H9 (cell line): Measurements from ENCODE around the gene KLF13. TPM values are rescaled to one million over a fixed set of nuclear protein-coding genes. Genes with fewer than 3 reads are reported as not detected.

ENCODE experiments used
- DNase-seq: peaks from one replicate; pipeline ENCODE4 v3.0.0-alpha.2; 2017
- H2AFZ ChIP-seq: one replicate; pipeline ENCODE4 v1.6.1; 2013; ENCODE audit warnings: mild to moderate bottlenecking, low read length, control low read depth, moderate library complexity
- H2AK5ac ChIP-seq: 2 replicates; pipeline ENCODE4 v1.6.1; 2013; ENCODE audit warnings: low read length, control low read depth, mixed read lengths; ENCODE audit not compliant: insufficient read length
- H2BK120ac ChIP-seq: one replicate; pipeline ENCODE4 v1.6.1; 2013; ENCODE audit warnings: low read depth, mild to moderate bottlenecking, low read length, control low read depth, inconsistent platforms; ENCODE audit not compliant: poor library complexity, severe bottlenecking
- H2BK12ac ChIP-seq: 2 replicates; pipeline ENCODE4 v1.6.1; 2013; ENCODE audit warnings: low read length, control low read depth, mixed read lengths, low read depth; ENCODE audit not compliant: insufficient read length
- H2BK15ac ChIP-seq: 2 replicates; pipeline ENCODE4 v1.6.1; 2013; ENCODE audit warnings: low read depth, low read length, control low read depth
- H2BK20ac ChIP-seq: one replicate; pipeline ENCODE4 v1.6.1; 2013; ENCODE audit warnings: low read depth, mild to moderate bottlenecking, low read length, control low read depth, inconsistent platforms; ENCODE audit not compliant: poor library complexity, severe bottlenecking
- H2BK5ac ChIP-seq: 2 replicates; pipeline ENCODE4 v1.6.1; 2013; ENCODE audit warnings: low read length, control low read depth, mixed read lengths; ENCODE audit not compliant: insufficient read length
- H3K14ac ChIP-seq: 2 replicates; pipeline ENCODE4 v1.6.1; 2013; ENCODE audit warnings: low read length, control low read depth; ENCODE audit not compliant: insufficient read depth
- H3K18ac ChIP-seq: 2 replicates; pipeline ENCODE4 v1.6.1; 2013; ENCODE audit warnings: low read depth, mild to moderate bottlenecking, mixed read lengths, low read length, control low read depth; ENCODE audit not compliant: insufficient read length
- H3K23ac ChIP-seq: 2 replicates; pipeline ENCODE4 v1.6.1; 2013; ENCODE audit warnings: low read length, control low read depth, mixed read lengths, low read depth; ENCODE audit not compliant: insufficient read length
- H3K23me2 ChIP-seq: 2 replicates; pipeline ENCODE4 v1.6.1; 2013; ENCODE audit warnings: low read depth, mild to moderate bottlenecking, mixed read lengths, low read length, control low read depth; ENCODE audit not compliant: insufficient read length, poor library complexity, severe bottlenecking
- H3K27ac ChIP-seq: 2 replicates; pipeline ENCODE4 v1.5.1; 2013; ENCODE audit warnings: low read length, control low read depth, mixed read lengths, low read depth; ENCODE audit not compliant: insufficient read length
- H3K27me3 ChIP-seq: 2 replicates; pipeline ENCODE4 v1.6.1; 2013; ENCODE audit warnings: low read length, control low read depth, inconsistent platforms; ENCODE audit not compliant: insufficient read depth
- H3K4ac ChIP-seq: 2 replicates; pipeline ENCODE4 v1.6.1; 2013; ENCODE audit warnings: low read depth, mild to moderate bottlenecking, control low read depth, inconsistent platforms, low read length, moderate library complexity
- H3K4me1 ChIP-seq: 2 replicates; pipeline ENCODE4 v1.6.1; 2013; ENCODE audit warnings: low read length, control low read depth, inconsistent platforms; ENCODE audit not compliant: insufficient read depth
- H3K4me2 ChIP-seq: 2 replicates; pipeline ENCODE4 v1.6.1; 2013; ENCODE audit warnings: low read length, control low read depth, mixed read lengths; ENCODE audit not compliant: insufficient read length, insufficient read depth
- H3K56ac ChIP-seq: 2 replicates; pipeline ENCODE4 v1.6.1; 2013; ENCODE audit warnings: low read depth, mild to moderate bottlenecking, mixed read lengths, low read length, control low read depth; ENCODE audit not compliant: insufficient read length
- H3K79me1 ChIP-seq: 2 replicates; pipeline ENCODE4 v1.6.1; 2013; ENCODE audit warnings: low read depth, mild to moderate bottlenecking, moderate library complexity, low read length, control low read depth, inconsistent platforms; ENCODE audit not compliant: insufficient read depth, poor library complexity, severe bottlenecking
- H3K79me2 ChIP-seq: 2 replicates; pipeline ENCODE4 v1.6.1; 2013; ENCODE audit warnings: low read length, control low read depth, inconsistent platforms; ENCODE audit not compliant: insufficient read depth
- H3K9ac ChIP-seq: 2 replicates; pipeline ENCODE4 v1.6.1; 2013; ENCODE audit warnings: low read length, control low read depth, mixed read lengths; ENCODE audit not compliant: insufficient read length; ENCODE audit errors: extremely low read depth
- H3K9me3 ChIP-seq: one replicate; pipeline ENCODE4 v1.6.1; 2013; ENCODE audit warnings: low read depth, low read length, inconsistent platforms; ENCODE audit not compliant: control insufficient read depth
- H3T11ph ChIP-seq: one replicate; pipeline ENCODE4 v1.6.1; 2013; ENCODE audit warnings: mild to moderate bottlenecking, low read length, control low read depth, inconsistent platforms
- H4K20me1 ChIP-seq: one replicate; pipeline ENCODE4 v1.6.1; 2013; ENCODE audit not compliant: control insufficient read depth, insufficient read length, insufficient read depth
- H4K5ac ChIP-seq: 2 replicates; pipeline ENCODE4 v1.6.1; 2013; ENCODE audit warnings: low read depth, mild to moderate bottlenecking, mixed read lengths, low read length, control low read depth; ENCODE audit not compliant: insufficient read length
- H4K8ac ChIP-seq: replicated peaks from 2 replicates; pipeline ENCODE4 v1.6.1; 2013; ENCODE audit warnings: low read length, control low read depth, mixed read lengths, low read depth; ENCODE audit not compliant: insufficient read length
- H4K91ac ChIP-seq: 2 replicates; pipeline ENCODE4 v1.6.1; 2013; ENCODE audit warnings: low read depth, mild to moderate bottlenecking, moderate library complexity, mixed read lengths, low read length, control low read depth; ENCODE audit not compliant: insufficient read length
- H3K27ac Mint-ChIP-seq, 3 experiments: 2 replicates in 2 of 3; 3 replicates in 1 of 3; pipeline ENCODE4 v1.8.0; 2020 to 2021; ENCODE audit warnings: mixed read lengths in 3 of 3, mild to moderate bottlenecking in 1 of 3, moderate library complexity in 1 of 3
- H3K27me3 Mint-ChIP-seq: 2 replicates; pipeline ENCODE4 v1.8.0; 2021; ENCODE audit warnings: low read depth, mild to moderate bottlenecking, moderate library complexity, mixed read lengths
- H3K36me3 Mint-ChIP-seq, 3 experiments: 2 replicates in 2 of 3; 3 replicates in 1 of 3; pipeline ENCODE4 v1.8.0; 2020 to 2021; ENCODE audit warnings: low read depth in 3 of 3, mixed read lengths in 3 of 3; ENCODE audit not compliant: insufficient read depth in 1 of 3
- H3K4me1 Mint-ChIP-seq, 2 experiments: 2 replicates each; pipeline ENCODE4 v1.8.0; 2020; ENCODE audit warnings: mixed read lengths in 2 of 2
- H3K4me3 Mint-ChIP-seq, 2 experiments: 2 replicates in 1 of 2; 3 replicates in 1 of 2; pipeline ENCODE4 v1.8.0; 2020 to 2021; ENCODE audit warnings: mild to moderate bottlenecking in 2 of 2, mixed read lengths in 2 of 2, moderate library complexity in 1 of 2
- H3K9me3 Mint-ChIP-seq, 2 experiments: 2 replicates in 1 of 2; 3 replicates in 1 of 2; pipeline ENCODE4 v1.8.0; 2020; ENCODE audit warnings: mild to moderate bottlenecking in 2 of 2, mixed read lengths in 2 of 2, moderate library complexity in 1 of 2
- whole genome bisulfite sequencing: extraction: QIAGEN DNeasy Blood & Tissue Kit; methylation state at CpG from one replicate; pipeline ENCODE4 v1.1.7; 2013; ENCODE audit warnings: missing lambda C conversion rate, low lambda C conversion rate, mixed read lengths; ENCODE audit not compliant: insufficient read length; ENCODE audit errors: extremely low coverage; 5-methylcytosine and 5-hydroxymethylcytosine counted together
- total RNA-seq: library from RNA; stranded (reverse); gene quantifications from 2 replicates; pipeline ENCODE4 v1.2.1, GENCODE V29; 2021
- TF ChIP-seq, protein P1 (sequence below): fragments of 200-600 bp; sonication (generic); conservative IDR thresholded peaks from 3 replicates; pipeline ENCODE4 v1.8.0; 2021; ENCODE audit warnings: antibody characterized with exemption, mild to moderate bottlenecking

KLF13 gene
- total RNA-seq, 1 experiment from 2014 or later, result 33.4 TPM

DNA sequence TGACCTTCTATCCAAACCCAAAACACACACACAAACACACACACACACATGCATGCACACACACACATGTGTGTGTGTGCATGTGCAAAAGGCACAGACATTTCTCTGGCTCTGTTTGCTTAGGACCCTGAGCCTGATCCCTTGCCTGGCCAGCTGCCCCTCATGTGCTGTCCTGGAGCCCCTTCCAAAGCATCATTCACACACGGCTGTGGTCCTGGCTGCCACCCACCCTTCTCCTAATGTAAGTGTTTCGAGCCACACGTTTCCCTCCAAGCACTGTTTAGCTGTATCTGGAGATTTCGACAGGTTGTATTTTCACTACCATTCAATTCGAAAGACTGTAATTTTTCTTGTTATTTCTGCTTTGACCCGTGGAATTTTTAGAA lies 45.8 kb upstream of the KLF13 start:
- H3K79me2 ChIP-seq, result no peaks in the 10 kb centered on the region
- H4K5ac ChIP-seq, result no peak overlapping the region
- Mint-ChIP-seq H3K4me1 (peaks cover 10 to 36% of the 10 kb centered on the region in 2 experiments), H3K27me3 (peaks cover 3% of the 10 kb centered on the region), H3K27ac (peak overlapping the region in 1 of 3 experiments; percentile 79; a peak in 1 of 7 replicates), H3K4me3 (no peak overlapping the region), H3K9me3 (peaks cover 0 to 3% of the 10 kb centered on the region in 2 experiments; a peak in 2 of 5 replicates), H3K36me3 (no peaks in the 10 kb centered on the region)
- no peak overlapping the region for H3K4me2 ChIP-seq
- no peak overlapping the region for H3K4ac ChIP-seq
- H2BK5ac ChIP-seq, result no peak overlapping the region
- H3K23ac ChIP-seq, result no peak overlapping the region
- H4K20me1 ChIP-seq, result no peaks in the 10 kb centered on the region
- H3K27me3 ChIP-seq, result no peaks in the 10 kb centered on the region
- H3K56ac ChIP-seq, result no peak overlapping the region
- no peak overlapping the region for H3K27ac ChIP-seq
- no peak overlapping the region for H4K91ac ChIP-seq
- no peaks in the 10 kb centered on the region for H3K9me3 ChIP-seq
- H3K23me2 ChIP-seq, result no peaks in the 10 kb centered on the region
- TF ChIP-seq, protein P1, sequence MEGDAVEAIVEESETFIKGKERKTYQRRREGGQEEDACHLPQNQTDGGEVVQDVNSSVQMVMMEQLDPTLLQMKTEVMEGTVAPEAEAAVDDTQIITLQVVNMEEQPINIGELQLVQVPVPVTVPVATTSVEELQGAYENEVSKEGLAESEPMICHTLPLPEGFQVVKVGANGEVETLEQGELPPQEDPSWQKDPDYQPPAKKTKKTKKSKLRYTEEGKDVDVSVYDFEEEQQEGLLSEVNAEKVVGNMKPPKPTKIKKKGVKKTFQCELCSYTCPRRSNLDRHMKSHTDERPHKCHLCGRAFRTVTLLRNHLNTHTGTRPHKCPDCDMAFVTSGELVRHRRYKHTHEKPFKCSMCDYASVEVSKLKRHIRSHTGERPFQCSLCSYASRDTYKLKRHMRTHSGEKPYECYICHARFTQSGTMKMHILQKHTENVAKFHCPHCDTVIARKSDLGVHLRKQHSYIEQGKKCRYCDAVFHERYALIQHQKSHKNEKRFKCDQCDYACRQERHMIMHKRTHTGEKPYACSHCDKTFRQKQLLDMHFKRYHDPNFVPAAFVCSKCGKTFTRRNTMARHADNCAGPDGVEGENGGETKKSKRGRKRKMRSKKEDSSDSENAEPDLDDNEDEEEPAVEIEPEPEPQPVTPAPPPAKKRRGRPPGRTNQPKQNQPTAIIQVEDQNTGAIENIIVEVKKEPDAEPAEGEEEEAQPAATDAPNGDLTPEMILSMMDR, result no peak
- no peak overlapping the region for H2BK12ac ChIP-seq
- no peak overlapping the region for H2AK5ac ChIP-seq
- no peaks in the 10 kb centered on the region for H3K4me1 ChIP-seq
- no peak overlapping the region for H3T11ph ChIP-seq
- no peak for DNase-seq
- no peak overlapping the region for H3K9ac ChIP-seq
- WGBS, result no CpG with 5 or more reads among the region's 6 CpGs
- H3K79me1 ChIP-seq, result no peaks in the 10 kb centered on the region
- no peak overlapping the region for H3K18ac ChIP-seq
- no peak overlapping the region for H2BK120ac ChIP-seq
- no peak overlapping the region for H2BK20ac ChIP-seq
- H4K8ac ChIP-seq, result no peak overlapping the region
- no peak overlapping the region for H3K14ac ChIP-seq
- H2BK15ac ChIP-seq, result no peak overlapping the region
- no peak overlapping the region for H2AFZ ChIP-seq
